ENCODE results near the gene WBP2NL. TPM values are rescaled to one million over a fixed set of nuclear protein-coding genes. Genes with fewer than 3 reads are reported as not detected.

WBP2NL gene
- total and polyA plus RNA-seq, 2 of the 8 experiments (the other 6 are each of a cell fraction or from before 2014, with no cell fraction given), result not detected

DNA sequence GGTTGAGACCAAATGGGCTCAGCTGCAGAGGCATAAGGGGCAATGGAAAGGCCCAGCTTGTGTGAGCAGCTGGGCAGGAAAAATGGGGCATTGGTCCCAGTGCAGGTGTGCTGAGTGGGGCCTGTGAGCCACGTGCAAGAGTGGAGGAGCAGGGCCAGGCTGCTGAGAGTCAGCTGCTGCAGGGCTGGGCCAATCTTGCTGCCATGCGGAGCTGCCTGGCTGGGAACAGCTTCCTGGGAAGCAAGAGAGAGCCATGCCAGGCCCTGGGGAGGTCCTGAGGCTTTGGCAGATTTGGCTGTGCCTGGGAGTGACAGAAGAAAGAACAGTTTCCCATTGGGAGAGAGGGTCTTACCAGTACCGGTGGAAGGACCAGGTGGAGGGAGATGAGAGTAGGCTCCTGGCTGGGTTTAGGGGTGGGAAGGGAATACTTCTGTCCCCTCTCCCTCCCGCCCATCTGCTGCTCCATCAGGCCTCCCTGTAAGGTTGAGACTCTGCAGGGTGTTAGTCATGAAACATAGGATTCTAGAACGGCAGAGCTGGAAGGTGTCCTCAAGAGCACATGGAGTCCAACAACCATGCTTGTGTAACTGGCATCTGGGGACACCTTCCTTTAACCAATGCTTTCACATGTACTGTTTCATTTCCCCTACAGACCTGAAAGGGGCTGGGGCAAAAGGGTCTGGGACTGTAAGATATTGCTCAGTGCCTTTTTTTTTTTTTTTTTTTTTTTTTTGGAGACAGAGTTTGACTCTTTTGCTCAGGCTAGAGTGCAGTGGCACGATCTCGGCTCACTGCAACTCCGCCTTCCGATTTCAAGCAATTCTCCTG, 19.0 kb upstream of the WBP2NL start (continued):
- no peak for TF ChIP-seq CHD7 (IDR thresholded peaks at IDR 0.05; ENCODE audit: insufficient replicate concordance, low read length)

Data from H1 (cell line).